ENCODE measurements around the gene GABRR3. TPM values are rescaled to one million over a fixed set of nuclear protein-coding genes. Genes with fewer than 3 reads are reported as not detected.

The GABRR3 gene
- total RNA-seq, 4 donors from 2014 or later, result not detected

DNA sequence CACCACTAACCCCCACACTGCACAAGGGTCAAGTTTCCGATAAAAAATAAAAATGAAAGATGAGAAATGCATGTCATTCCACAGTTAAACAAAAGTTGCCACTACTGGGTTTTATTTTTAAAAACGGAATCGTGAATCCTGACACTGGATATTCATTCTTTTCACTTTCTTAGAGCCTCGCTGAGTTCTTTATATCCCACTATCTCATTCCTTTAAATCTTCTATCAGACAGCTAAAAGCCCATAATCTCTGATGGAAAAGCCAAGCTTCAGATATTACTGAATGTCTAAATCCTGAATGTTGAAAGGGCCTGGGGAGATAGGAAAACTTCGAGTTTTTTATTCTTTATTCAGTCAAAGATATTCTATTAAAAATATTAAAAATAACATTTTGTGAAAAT, 74.6 kb downstream of the GABRR3 start:
- no peaks in the 10 kb centered on the region for H3K9me3 ChIP-seq
- H3K4me3 ChIP-seq, result no peak overlapping the region
- intact Hi-C loops (cut with DNase I; ENCODE audit: low total_unique reads) (no loop called here), in situ Hi-C loops (cut with MboI; ENCODE audit: low sequenced_read_pairs in 4 of 4) (no loop called here)
- no peak for ATAC-seq
- H3K36me3 ChIP-seq, result peaks cover 0 to 20% of the 10 kb centered on the region in 2 donors
- TF ChIP-seq POLR2A (IDR thresholded peaks at IDR 0.05), result no peak
- TF ChIP-seq, protein P1, sequence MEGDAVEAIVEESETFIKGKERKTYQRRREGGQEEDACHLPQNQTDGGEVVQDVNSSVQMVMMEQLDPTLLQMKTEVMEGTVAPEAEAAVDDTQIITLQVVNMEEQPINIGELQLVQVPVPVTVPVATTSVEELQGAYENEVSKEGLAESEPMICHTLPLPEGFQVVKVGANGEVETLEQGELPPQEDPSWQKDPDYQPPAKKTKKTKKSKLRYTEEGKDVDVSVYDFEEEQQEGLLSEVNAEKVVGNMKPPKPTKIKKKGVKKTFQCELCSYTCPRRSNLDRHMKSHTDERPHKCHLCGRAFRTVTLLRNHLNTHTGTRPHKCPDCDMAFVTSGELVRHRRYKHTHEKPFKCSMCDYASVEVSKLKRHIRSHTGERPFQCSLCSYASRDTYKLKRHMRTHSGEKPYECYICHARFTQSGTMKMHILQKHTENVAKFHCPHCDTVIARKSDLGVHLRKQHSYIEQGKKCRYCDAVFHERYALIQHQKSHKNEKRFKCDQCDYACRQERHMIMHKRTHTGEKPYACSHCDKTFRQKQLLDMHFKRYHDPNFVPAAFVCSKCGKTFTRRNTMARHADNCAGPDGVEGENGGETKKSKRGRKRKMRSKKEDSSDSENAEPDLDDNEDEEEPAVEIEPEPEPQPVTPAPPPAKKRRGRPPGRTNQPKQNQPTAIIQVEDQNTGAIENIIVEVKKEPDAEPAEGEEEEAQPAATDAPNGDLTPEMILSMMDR (IDR thresholded peaks at IDR 0.05 in 4 of 5, conservative IDR thresholded peaks at IDR 0.05 in 1 of 5), result no peak
- peaks cover 46 to 51% of the 10 kb centered on the region in 2 donors for H3K4me1 ChIP-seq
- DNase-seq, result no peak
- H3K27ac ChIP-seq, result peak overlapping the region in 3 of 4 donors; percentile 14 to 35 (median 21)
- H3K27me3 ChIP-seq, result no peaks in the 10 kb centered on the region

DNA sequence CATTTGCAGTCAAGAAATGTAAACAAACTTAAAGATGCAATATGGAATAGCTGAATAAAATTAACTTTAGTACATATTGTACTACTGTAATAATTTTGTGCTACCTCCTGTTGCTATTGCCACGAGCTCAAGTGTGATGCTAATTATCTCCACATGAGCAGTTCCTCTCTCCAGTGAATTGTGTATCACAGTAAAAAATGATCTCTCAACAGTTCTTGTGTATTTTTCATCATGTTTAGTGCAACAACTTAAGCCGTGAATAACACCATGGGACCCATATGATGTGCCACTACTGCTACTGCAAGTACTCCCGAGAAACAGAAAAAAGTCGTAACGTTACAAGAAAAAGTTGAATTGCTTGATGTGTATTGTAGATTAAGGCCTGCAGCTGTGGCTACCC, 75.2 kb downstream of the GABRR3 start:
- intact Hi-C loops (cut with DNase I; ENCODE audit: low total_unique reads) (loop anchor here (5.0 to 10.0 kb wide), 3 partner anchors 62 to 1855 kb away; partner anchors contain the start of genes CMSS1 and CRYBG3), in situ Hi-C loops (cut with MboI; ENCODE audit: low sequenced_read_pairs in 4 of 4) (loop anchor here in 1 of 4 donors (10.0 kb wide), 1 partner anchor 55 kb away; no protein-coding TSS in a partner anchor)
- Histone ChIP-seq H3K4me1 (peaks cover 46 to 51% of the 10 kb centered on the region in 2 donors), H3K27me3 (no peaks in the 10 kb centered on the region), H3K36me3 (peaks cover 0 to 25% of the 10 kb centered on the region in 2 donors), H3K9me3 (no peaks in the 10 kb centered on the region), H3K27ac (peak overlapping the region in 2 of 4 donors; percentile 3 to 86), H3K4me3 (no peak overlapping the region)
- DNase-seq, result no peak
- TF ChIP-seq, protein P1 (IDR thresholded peaks at IDR 0.05 in 4 of 5, conservative IDR thresholded peaks at IDR 0.05 in 1 of 5), result no peak
- TF ChIP-seq POLR2A (IDR thresholded peaks at IDR 0.05), result no peak
- ATAC-seq, result no peak

DNA sequence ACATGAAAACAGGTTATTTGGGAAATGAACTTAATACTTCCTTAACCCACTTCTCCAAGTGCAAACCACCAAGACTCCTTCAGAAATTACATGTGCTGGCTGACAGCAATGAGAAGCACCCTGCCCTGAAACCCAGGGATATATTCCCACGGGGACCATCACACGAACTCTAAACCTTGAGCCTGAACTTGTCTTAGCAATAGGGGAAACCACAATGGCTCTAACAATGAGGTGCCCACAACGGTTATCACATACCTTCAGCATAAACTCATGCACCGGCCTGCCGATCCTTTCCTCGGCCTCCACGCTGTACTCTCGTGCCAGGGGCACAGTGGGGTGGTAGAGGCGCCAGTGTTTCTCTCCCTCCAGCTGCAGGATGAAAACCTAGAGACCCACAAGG, 76.3 kb downstream of the GABRR3 start:
- ATAC-seq (no peak), DNase-seq (no peak)
- H3K4me1 ChIP-seq, result peaks cover 43 to 46% of the 10 kb centered on the region in 2 donors
- peaks cover 0 to 36% of the 10 kb centered on the region in 2 donors for H3K36me3 ChIP-seq
- in situ Hi-C loops (cut with MboI; ENCODE audit: low sequenced_read_pairs in 4 of 4) (loop anchor here in 1 of 4 donors (10.0 kb wide), 1 partner anchor 56 kb away; no protein-coding TSS in a partner anchor), intact Hi-C loops (cut with DNase I; ENCODE audit: low total_unique reads) (loop anchor here (5.0 to 10.0 kb wide), 3 partner anchors 64 to 1856 kb away; partner anchors contain the start of genes CMSS1 and CRYBG3)
- TF ChIP-seq POLR2A (IDR thresholded peaks at IDR 0.05), result no peak
- TF ChIP-seq, protein P1 (IDR thresholded peaks at IDR 0.05 in 4 of 5, conservative IDR thresholded peaks at IDR 0.05 in 1 of 5), result no peak
- no peaks in the 10 kb centered on the region for H3K9me3 ChIP-seq
- no peaks in the 10 kb centered on the region for H3K27me3 ChIP-seq
- peak overlapping the region; percentile 82 to 86 (median 84) for H3K27ac ChIP-seq
- H3K4me3 ChIP-seq, result no peak overlapping the region

DNA sequence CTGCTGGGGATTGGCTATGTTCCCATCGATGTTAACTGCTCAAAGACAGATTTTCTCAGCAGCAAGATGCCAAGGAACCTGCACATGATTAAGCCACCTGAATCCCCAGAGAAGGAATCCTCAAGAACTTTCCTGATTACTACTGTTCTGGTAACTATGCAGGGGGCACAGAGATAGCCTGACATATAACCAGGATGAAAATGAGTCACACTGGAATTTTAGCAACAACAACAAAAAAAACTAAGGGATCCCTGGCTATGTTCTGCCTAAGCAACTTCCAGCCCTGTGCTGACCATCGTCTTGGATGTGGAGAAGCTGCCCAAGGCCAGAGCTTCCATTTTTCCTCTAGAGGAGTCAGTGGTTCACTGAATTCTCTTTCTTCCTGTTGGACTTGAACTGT, 76.7 kb downstream of the GABRR3 start:
- TF ChIP-seq POLR2A (IDR thresholded peaks at IDR 0.05), result no peak
- TF ChIP-seq, protein P1 (IDR thresholded peaks at IDR 0.05 in 4 of 5, conservative IDR thresholded peaks at IDR 0.05 in 1 of 5), result no peak
- Histone ChIP-seq H3K9me3 (no peaks in the 10 kb centered on the region), H3K4me1 (peaks cover 39 to 42% of the 10 kb centered on the region in 2 donors), H3K36me3 (peaks cover 0 to 40% of the 10 kb centered on the region in 2 donors), H3K4me3 (no peak overlapping the region), H3K27me3 (no peaks in the 10 kb centered on the region), H3K27ac (peak overlapping the region; percentile 82 to 86 (median 84))
- ATAC-seq (no peak), DNase-seq (no peak)
- in situ Hi-C loops (cut with MboI; ENCODE audit: low sequenced_read_pairs in 4 of 4) (loop anchor here in 1 of 4 donors (10.0 kb wide), 1 partner anchor 56 kb away; no protein-coding TSS in a partner anchor), intact Hi-C loops (cut with DNase I; ENCODE audit: low total_unique reads) (loop anchor here (5.0 to 10.0 kb wide), 3 partner anchors 64 to 1856 kb away; partner anchors contain the start of genes CMSS1 and CRYBG3)

Measured in gastrocnemius medialis (tissue), 4 donors.